Measurements from ENCODE around the gene C9orf153.
"Not testable (repeated sequence)": the region's sequence is repeated elsewhere in the genome, so short reads cannot be mapped to it uniquely, and the experiment has no call there.

Gene C9orf153

GRCh38 chr9:86262492-86262891 is 3.0 kb upstream of the C9orf153 start:
- no peak for DNase-seq

GRCh38 chr9:86257391-86257790 is 2.1 kb downstream of the C9orf153 start:
- no peak for DNase-seq

- no peak for DNase-seq
These were observed 2.8 kb downstream of the C9orf153 start for GRCh38 chr9:86256653-86257052.

- DNase-seq, result no peak
These were observed 5.9 kb downstream of the C9orf153 start for GRCh38 chr9:86253577-86253976.

- no peak for DNase-seq
These were observed 6.6 kb downstream of the C9orf153 start for GRCh38 chr9:86252870-86253269.

GRCh38 chr9:86250123-86250522 is 9.3 kb downstream of the C9orf153 start:
- DNase-seq, result no peak

GRCh38 chr9:86248746-86249145 is 10.7 kb downstream of the C9orf153 start:
- DNase-seq, result no peak

GRCh38 chr9:86246752-86247161 is 12.7 kb downstream of the C9orf153 start:
- DNase-seq, result no peak

GRCh38 chr9:86242071-86242470 is 17.4 kb downstream of the C9orf153 start:
- DNase-seq, result no peak

GRCh38 chr9:86241216-86241615 is 18.2 kb downstream of the C9orf153 start:
- DNase-seq, result no peak

GRCh38 chr9:86238861-86239770 is 20.3 kb downstream of the C9orf153 start:
- DNase-seq, result no peak

GRCh38 chr9:86230858-86231257 is 28.6 kb downstream of the C9orf153 start:
- DNase-seq, result no peak

- DNase-seq, result no peak
These were observed 36.8 kb downstream of the C9orf153 start for GRCh38 chr9:86222667-86223066.

GRCh38 chr9:86219606-86220005 is 39.9 kb downstream of the C9orf153 start:
- no peak for DNase-seq

GRCh38 chr9:86217076-86217755 is 42.2 kb downstream of the C9orf153 start:
- DNase-seq, result no peak

GRCh38 chr9:86207193-86207592 is 52.3 kb downstream of the C9orf153 start:
- no peak for DNase-seq

- peak; percentile 11 to 15 for DNase-seq
These were observed 57.0 kb downstream of the C9orf153 start for GRCh38 chr9:86202338-86202882.

GRCh38 chr9:86201474-86202337 is 57.8 kb downstream of the C9orf153 start:
- no peak for DNase-seq

- no peak for DNase-seq
These were observed 58.8 kb downstream of the C9orf153 start for GRCh38 chr9:86200599-86201162.

- DNase-seq, result no peak
These were observed 66.4 kb downstream of the C9orf153 start for GRCh38 chr9:86193088-86193487.

GRCh38 chr9:86190700-86191099 is 68.8 kb downstream of the C9orf153 start:
- DNase-seq, result not testable (repeated sequence)

- no peak for DNase-seq
These were observed 72.3 kb downstream of the C9orf153 start for GRCh38 chr9:86187121-86187520.
